ENCODE results near the gene SNN. TPM values are rescaled to one million over a fixed set of nuclear protein-coding genes. Genes with fewer than 3 reads are reported as not detected.

The SNN gene
- total RNA-seq, 1 experiment from 2014 or later, result 15.6 TPM

DNA sequence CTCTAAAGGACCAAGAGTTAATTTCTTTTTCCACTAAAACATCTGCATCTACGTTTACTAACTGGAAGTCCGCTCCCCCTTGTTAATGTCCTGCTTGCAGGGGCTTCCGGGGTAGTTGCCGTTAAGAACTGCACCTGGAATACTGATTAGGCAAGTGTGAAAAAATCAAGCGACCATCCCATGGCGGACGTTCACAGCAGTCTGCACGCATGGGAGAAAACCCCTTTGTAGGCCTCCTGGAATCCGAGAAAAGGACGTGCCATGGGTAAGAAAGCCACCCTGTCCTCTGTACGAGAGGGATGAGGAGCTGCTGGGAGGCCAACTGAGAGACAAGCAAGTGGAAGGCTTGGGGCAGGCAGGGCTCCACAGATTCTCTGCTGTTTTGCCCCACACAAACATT, 14.9 kb downstream of the SNN start:
- in situ Hi-C loops (cut with HindIII; ENCODE audit: low pct_unique_long_range_greater_than_20kb, low sequenced_read_pairs) (no loop called here), intact Hi-C loops (cut with micrococcal nuclease; ENCODE audit: unreplicated experiment) (no loop called here)
- no peaks in the 10 kb centered on the region for H3K27me3 ChIP-seq (ENCODE audit: control insufficient read depth, insufficient read depth, low read length)
- no peaks in the 10 kb centered on the region for H3K9me3 ChIP-seq (ENCODE audit: control insufficient read depth, insufficient read depth, low read depth, low read length)
- no peak overlapping the region for H3K27ac ChIP-seq (ENCODE audit: low read length)
- no peak for TF ChIP-seq POLR2AphosphoS5 (IDR thresholded peaks at IDR 0.05; ENCODE audit: low read depth, low read length)
- no peak for TF ChIP-seq TCF7L2 (IDR thresholded peaks at IDR 0.05; ENCODE audit: low read depth, low read length)
- no peak for TF ChIP-seq CTCF (IDR thresholded peaks at IDR 0.05)
- no peak for TF ChIP-seq SIN3A (IDR thresholded peaks at IDR 0.05; ENCODE audit: borderline replicate concordance, insufficient read depth, low read depth, low read length)
- TF ChIP-seq, protein P1, sequence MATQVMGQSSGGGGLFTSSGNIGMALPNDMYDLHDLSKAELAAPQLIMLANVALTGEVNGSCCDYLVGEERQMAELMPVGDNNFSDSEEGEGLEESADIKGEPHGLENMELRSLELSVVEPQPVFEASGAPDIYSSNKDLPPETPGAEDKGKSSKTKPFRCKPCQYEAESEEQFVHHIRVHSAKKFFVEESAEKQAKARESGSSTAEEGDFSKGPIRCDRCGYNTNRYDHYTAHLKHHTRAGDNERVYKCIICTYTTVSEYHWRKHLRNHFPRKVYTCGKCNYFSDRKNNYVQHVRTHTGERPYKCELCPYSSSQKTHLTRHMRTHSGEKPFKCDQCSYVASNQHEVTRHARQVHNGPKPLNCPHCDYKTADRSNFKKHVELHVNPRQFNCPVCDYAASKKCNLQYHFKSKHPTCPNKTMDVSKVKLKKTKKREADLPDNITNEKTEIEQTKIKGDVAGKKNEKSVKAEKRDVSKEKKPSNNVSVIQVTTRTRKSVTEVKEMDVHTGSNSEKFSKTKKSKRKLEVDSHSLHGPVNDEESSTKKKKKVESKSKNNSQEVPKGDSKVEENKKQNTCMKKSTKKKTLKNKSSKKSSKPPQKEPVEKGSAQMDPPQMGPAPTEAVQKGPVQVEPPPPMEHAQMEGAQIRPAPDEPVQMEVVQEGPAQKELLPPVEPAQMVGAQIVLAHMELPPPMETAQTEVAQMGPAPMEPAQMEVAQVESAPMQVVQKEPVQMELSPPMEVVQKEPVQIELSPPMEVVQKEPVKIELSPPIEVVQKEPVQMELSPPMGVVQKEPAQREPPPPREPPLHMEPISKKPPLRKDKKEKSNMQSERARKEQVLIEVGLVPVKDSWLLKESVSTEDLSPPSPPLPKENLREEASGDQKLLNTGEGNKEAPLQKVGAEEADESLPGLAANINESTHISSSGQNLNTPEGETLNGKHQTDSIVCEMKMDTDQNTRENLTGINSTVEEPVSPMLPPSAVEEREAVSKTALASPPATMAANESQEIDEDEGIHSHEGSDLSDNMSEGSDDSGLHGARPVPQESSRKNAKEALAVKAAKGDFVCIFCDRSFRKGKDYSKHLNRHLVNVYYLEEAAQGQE (IDR thresholded peaks at IDR 0.05; ENCODE audit: insufficient read depth in 1 of 2, low read depth in 2 of 2, low read length in 1 of 2), result no peak
- peaks cover 2% of the 10 kb centered on the region; the same call in 1 of the 2 replicates for H3K36me3 ChIP-seq (ENCODE audit: control insufficient read depth, insufficient read depth, low read length)
- ChIA-PET POLR2A (interaction anchor here (0.6 kb wide), 1 partner anchor 33 kb away, joined by 4 read pairs; no protein-coding TSS in a partner anchor), CTCF (no interaction called here)
- H3K4me1 ChIP-seq (ENCODE audit: control insufficient read depth, insufficient read depth, low read length), result no peaks in the 10 kb centered on the region
- no peak overlapping the region for H3K4me3 ChIP-seq (ENCODE audit: low read depth in 2 of 2, low read length in 2 of 2)
- ATAC-seq, result no peak
- BruUV-seq (replicated peaks), result no TSS peak
- no peak for DNase-seq (ENCODE audit: low read depth, low spot score)

DNA sequence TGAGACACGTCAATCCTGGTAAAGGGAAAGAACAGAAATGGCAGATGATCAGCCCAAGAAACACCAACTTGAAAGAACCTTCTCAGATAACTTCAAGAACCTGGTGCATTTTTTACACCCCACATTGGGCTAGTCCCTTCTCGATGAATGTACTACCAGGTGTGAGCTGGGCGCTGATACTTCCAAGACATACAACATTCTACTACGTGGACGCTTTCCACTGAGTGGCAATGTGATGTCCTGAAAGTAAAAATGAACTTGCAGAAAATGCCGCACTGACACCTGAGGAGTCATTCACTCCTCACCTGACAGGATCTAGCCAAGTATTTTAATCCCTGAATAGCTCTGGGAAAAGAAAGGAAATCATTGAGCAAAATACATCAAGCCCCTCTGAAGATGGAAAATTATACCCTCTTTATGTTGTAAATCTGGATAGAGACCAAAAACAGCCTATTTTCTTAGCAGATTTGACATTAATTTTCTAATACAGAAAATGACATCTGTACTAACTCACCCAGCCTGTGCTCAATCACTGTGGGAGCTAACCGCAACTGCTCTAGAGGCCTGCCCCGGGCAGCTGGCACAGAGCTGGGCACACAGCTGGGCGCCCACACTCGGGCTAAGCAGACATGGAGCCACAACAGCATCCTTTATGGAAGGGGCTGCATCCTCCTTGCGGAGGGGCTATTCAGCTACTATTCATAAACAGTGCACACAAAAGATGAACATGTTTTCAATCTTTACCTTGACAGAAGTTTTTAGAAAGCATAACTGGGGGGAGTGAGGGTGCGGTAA, 16.2 kb downstream of the SNN start:
- in situ Hi-C loops (cut with HindIII; ENCODE audit: low pct_unique_long_range_greater_than_20kb, low sequenced_read_pairs), result no loop called here
- intact Hi-C loops (cut with micrococcal nuclease; ENCODE audit: unreplicated experiment), result no loop called here
- peaks cover 8% of the 10 kb centered on the region for H3K36me3 ChIP-seq (ENCODE audit: control insufficient read depth, insufficient read depth, low read length)
- ATAC-seq (no peak), DNase-seq (ENCODE audit: low read depth, low spot score) (no peak)
- H3K27ac ChIP-seq (ENCODE audit: low read length), result no peak overlapping the region
- ChIA-PET CTCF (no interaction called here), POLR2A (interaction anchor here (0.7 kb wide), 1 partner anchor 299 kb away, joined by 3 read pairs; no protein-coding TSS in a partner anchor)
- no peak overlapping the region for H3K4me3 ChIP-seq (ENCODE audit: low read depth in 2 of 2, low read length in 2 of 2)
- no TSS peak for BruUV-seq (replicated peaks)
- no peaks in the 10 kb centered on the region for H3K9me3 ChIP-seq (ENCODE audit: control insufficient read depth, insufficient read depth, low read depth, low read length)
- no peaks in the 10 kb centered on the region for H3K4me1 ChIP-seq (ENCODE audit: control insufficient read depth, insufficient read depth, low read length)
- TF ChIP-seq SIN3A (IDR thresholded peaks at IDR 0.05; ENCODE audit: borderline replicate concordance, insufficient read depth, low read depth, low read length) (no peak), CTCF (IDR thresholded peaks at IDR 0.05) (no peak), TCF7L2 (IDR thresholded peaks at IDR 0.05; ENCODE audit: low read depth, low read length) (no peak), POLR2AphosphoS5 (IDR thresholded peaks at IDR 0.05; ENCODE audit: low read depth, low read length) (no peak)
- TF ChIP-seq, protein P1 (IDR thresholded peaks at IDR 0.05; ENCODE audit: insufficient read depth in 1 of 2, low read depth in 2 of 2, low read length in 1 of 2), result no peak
- no peaks in the 10 kb centered on the region for H3K27me3 ChIP-seq (ENCODE audit: control insufficient read depth, insufficient read depth, low read length)
